ENCODE results near the gene MAP1LC3B. TPM values are rescaled to one million over a fixed set of nuclear protein-coding genes. Genes with fewer than 3 reads are reported as not detected.

Gene MAP1LC3B
- total and polyA plus RNA-seq, 2 donors (not counting 1 experiment from before 2014, with no cell fraction given), result 72.7 to 75.8 TPM

DNA sequence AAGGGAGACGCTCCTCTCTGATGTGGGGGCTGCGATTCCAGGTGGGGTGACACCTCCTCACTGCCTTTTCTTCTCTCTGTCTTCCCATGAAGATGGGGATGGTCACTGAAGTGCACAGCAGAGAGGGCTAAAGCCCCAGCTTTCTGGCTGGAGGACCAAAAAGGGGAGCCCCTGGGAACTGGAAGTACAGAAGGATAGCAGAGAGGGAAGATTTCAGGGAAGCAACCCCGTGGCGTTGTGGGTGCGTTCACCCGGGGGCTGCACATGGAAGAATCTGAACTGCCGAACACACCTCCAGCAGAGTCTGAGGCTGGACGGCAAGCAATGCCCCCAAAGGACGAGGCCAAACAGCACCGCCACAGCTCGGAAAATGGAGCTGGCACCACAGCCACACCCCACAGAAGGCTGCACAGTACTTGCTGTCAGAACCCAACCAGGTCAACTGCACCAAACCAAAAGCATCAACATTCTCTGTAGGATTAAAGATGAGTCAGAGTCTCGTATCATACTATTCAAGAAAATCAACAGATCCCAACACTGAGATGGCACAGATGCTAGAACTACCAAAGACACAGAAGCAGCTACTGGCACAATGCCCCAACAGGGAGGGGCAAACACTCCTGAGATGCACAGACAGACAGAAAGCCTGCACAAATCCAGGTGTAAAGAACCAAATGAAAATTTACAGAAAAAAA, 49.9 kb downstream of the MAP1LC3B start:
- TF ChIP-seq EZH2 (IDR thresholded peaks at IDR 0.05; ENCODE audit: borderline replicate concordance, insufficient read depth, low read depth, low read length, poor library complexity, severe bottlenecking), result no peak
- TF ChIP-seq, protein P1, sequence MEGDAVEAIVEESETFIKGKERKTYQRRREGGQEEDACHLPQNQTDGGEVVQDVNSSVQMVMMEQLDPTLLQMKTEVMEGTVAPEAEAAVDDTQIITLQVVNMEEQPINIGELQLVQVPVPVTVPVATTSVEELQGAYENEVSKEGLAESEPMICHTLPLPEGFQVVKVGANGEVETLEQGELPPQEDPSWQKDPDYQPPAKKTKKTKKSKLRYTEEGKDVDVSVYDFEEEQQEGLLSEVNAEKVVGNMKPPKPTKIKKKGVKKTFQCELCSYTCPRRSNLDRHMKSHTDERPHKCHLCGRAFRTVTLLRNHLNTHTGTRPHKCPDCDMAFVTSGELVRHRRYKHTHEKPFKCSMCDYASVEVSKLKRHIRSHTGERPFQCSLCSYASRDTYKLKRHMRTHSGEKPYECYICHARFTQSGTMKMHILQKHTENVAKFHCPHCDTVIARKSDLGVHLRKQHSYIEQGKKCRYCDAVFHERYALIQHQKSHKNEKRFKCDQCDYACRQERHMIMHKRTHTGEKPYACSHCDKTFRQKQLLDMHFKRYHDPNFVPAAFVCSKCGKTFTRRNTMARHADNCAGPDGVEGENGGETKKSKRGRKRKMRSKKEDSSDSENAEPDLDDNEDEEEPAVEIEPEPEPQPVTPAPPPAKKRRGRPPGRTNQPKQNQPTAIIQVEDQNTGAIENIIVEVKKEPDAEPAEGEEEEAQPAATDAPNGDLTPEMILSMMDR (IDR thresholded peaks at IDR 0.05), result no peak
- DNase-seq (no peak), ATAC-seq (ENCODE audit: low read depth) (no peak)
- Histone ChIP-seq H3K4me2 (replicated peaks; ENCODE audit: low read depth, low read length, poor library complexity, severe bottlenecking) (no peak overlapping the region), H2AFZ (ENCODE audit: insufficient read depth, low read depth, low read length, poor library complexity, severe bottlenecking) (no peak overlapping the region), H4K20me1 (ENCODE audit: control insufficient read depth, insufficient read depth, low read length, poor library complexity, severe bottlenecking) (no peaks in the 10 kb centered on the region), H3K4me1 (ENCODE audit: control insufficient read depth in 2 of 2, insufficient read depth in 2 of 2, low read length in 2 of 2) (no peaks in the 10 kb centered on the region), H3K27me3 (replicated peaks in 1 of 4; ENCODE audit: control extremely low read depth in 1 of 4, control insufficient read depth in 3 of 4, insufficient read depth in 4 of 4, low read length in 3 of 4) (no peaks in the 10 kb centered on the region), H3K27ac (ENCODE audit: low read length in 2 of 2) (no peak overlapping the region), H3K9me3 (ENCODE audit: control extremely low read depth in 1 of 3, control insufficient read depth in 2 of 3, insufficient read depth in 1 of 3, low read length in 2 of 3) (peaks cover 0 to 5% (median 0%) of the 10 kb centered on the region in 3 donors), H3K36me3 (replicated peaks in 1 of 2; ENCODE audit: control extremely low read depth in 1 of 2, control insufficient read depth in 1 of 2, extremely low read depth in 1 of 2, insufficient read depth in 2 of 2, low read length in 1 of 2) (no peaks in the 10 kb centered on the region), H3K79me2 (ENCODE audit: control insufficient read depth, insufficient read depth, low read length) (no peaks in the 10 kb centered on the region), H3K9ac (ENCODE audit: low read length) (no peak overlapping the region), H3K4me3 (ENCODE audit: control extremely low read depth in 1 of 5, extremely low read depth in 1 of 5, insufficient read depth in 1 of 5, low read depth in 2 of 5, low read length in 4 of 5) (no peak overlapping the region)
- H3K4me3 Mint-ChIP-seq, result no peak overlapping the region
- no peaks in the 10 kb centered on the region for H3K27me3 Mint-ChIP-seq
- ChIA-PET CTCF (no interaction called here), POLR2A (no interaction called here)
- no peaks in the 10 kb centered on the region for H3K9me3 Mint-ChIP-seq (ENCODE audit: insufficient read depth)
- no peaks in the 10 kb centered on the region for H3K4me1 Mint-ChIP-seq
- WGBS (ENCODE audit: insufficient coverage), result 100% methylated on average over 11 of the region's 12 CpGs
- no peak overlapping the region for H3K27ac Mint-ChIP-seq
- intact Hi-C loops (cut with micrococcal nuclease), result no loop called here

DNA sequence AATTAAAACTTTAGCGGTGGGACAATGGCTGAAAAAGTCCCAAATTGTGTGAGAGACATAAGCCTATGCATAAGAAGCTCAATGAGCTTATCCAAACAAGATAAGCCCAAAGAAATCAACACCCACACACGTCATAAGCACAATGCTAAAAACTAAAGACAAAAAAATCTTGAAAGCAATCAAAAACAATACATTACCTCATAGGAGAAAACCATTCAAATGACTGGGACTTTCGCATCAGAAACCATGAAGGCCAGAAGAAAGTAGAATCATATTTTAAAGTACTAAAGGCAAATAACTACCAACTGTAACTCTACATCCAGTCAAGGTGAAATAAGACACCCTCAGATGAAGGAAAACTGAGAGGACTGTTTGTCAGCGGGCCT, 50.4 kb downstream of the MAP1LC3B start:
- no peak overlapping the region for H3K27ac Mint-ChIP-seq
- H3K27me3 Mint-ChIP-seq, result no peaks in the 10 kb centered on the region
- no peaks in the 10 kb centered on the region for H3K79me2 ChIP-seq (ENCODE audit: control insufficient read depth, insufficient read depth, low read length)
- H3K4me3 ChIP-seq (ENCODE audit: control extremely low read depth in 1 of 5, extremely low read depth in 1 of 5, insufficient read depth in 1 of 5, low read depth in 2 of 5, low read length in 4 of 5), result no peak overlapping the region
- no peak overlapping the region for H3K27ac ChIP-seq (ENCODE audit: low read length in 2 of 2)
- no peaks in the 10 kb centered on the region for H4K20me1 ChIP-seq (ENCODE audit: control insufficient read depth, insufficient read depth, low read length, poor library complexity, severe bottlenecking)
- 100% methylated on average over 3 of the region's 4 CpGs for WGBS (ENCODE audit: insufficient coverage)
- TF ChIP-seq, protein P1 (IDR thresholded peaks at IDR 0.05), result no peak
- TF ChIP-seq EZH2 (IDR thresholded peaks at IDR 0.05; ENCODE audit: borderline replicate concordance, insufficient read depth, low read depth, low read length, poor library complexity, severe bottlenecking), result no peak
- intact Hi-C loops (cut with micrococcal nuclease), result no loop called here
- DNase-seq (no peak), ATAC-seq (ENCODE audit: low read depth) (no peak)
- H3K4me1 Mint-ChIP-seq, result no peaks in the 10 kb centered on the region
- H2AFZ ChIP-seq (ENCODE audit: insufficient read depth, low read depth, low read length, poor library complexity, severe bottlenecking), result no peak overlapping the region
- H3K27me3 ChIP-seq (replicated peaks in 1 of 4; ENCODE audit: control extremely low read depth in 1 of 4, control insufficient read depth in 3 of 4, insufficient read depth in 4 of 4, low read length in 3 of 4), result no peaks in the 10 kb centered on the region
- H3K9me3 Mint-ChIP-seq (ENCODE audit: insufficient read depth), result no peaks in the 10 kb centered on the region
- H3K9me3 ChIP-seq (ENCODE audit: control extremely low read depth in 1 of 3, control insufficient read depth in 2 of 3, insufficient read depth in 1 of 3, low read length in 2 of 3), result peaks cover 0 to 5% (median 0%) of the 10 kb centered on the region in 3 donors
- no peak overlapping the region for H3K4me3 Mint-ChIP-seq
- H3K36me3 ChIP-seq (replicated peaks in 1 of 2; ENCODE audit: control extremely low read depth in 1 of 2, control insufficient read depth in 1 of 2, extremely low read depth in 1 of 2, insufficient read depth in 2 of 2, low read length in 1 of 2), result no peaks in the 10 kb centered on the region
- no peak overlapping the region for H3K4me2 ChIP-seq (replicated peaks; ENCODE audit: low read depth, low read length, poor library complexity, severe bottlenecking)
- H3K4me1 ChIP-seq (ENCODE audit: control insufficient read depth in 2 of 2, insufficient read depth in 2 of 2, low read length in 2 of 2), result no peaks in the 10 kb centered on the region
- POLR2A ChIA-PET, result no interaction called here
- no peak overlapping the region for H3K9ac ChIP-seq (ENCODE audit: low read length)
- CTCF ChIA-PET, result no interaction called here

All from B cell (primary cell).